Activated CD4-positive, CD25-positive, alpha-beta regulatory T cell treated with anti-CD3 and anti-CD28 coated beads, Interleukin-2, amount 50 U/mL, for 24 hours (primary cell): ENCODE measurements around the gene SRCAP.
"Not testable (repeated sequence)": the region's sequence is repeated elsewhere in the genome, so short reads cannot be mapped to it uniquely, and the experiment has no call there.

Experiments used
- ATAC-seq, 2 donors: fragments of 150-1000 bp; cut with Tn5 transposase; one replicate each; pipeline ENCODE4 v1.10.0; 2021; ENCODE audit warnings: mild to moderate bottlenecking in 1 of 2, moderate library complexity in 1 of 2

The SRCAP gene

GRCh38 chr16:30699615-30700099, 686 bp downstream of the SRCAP start:
- no peak for ATAC-seq

DNA sequence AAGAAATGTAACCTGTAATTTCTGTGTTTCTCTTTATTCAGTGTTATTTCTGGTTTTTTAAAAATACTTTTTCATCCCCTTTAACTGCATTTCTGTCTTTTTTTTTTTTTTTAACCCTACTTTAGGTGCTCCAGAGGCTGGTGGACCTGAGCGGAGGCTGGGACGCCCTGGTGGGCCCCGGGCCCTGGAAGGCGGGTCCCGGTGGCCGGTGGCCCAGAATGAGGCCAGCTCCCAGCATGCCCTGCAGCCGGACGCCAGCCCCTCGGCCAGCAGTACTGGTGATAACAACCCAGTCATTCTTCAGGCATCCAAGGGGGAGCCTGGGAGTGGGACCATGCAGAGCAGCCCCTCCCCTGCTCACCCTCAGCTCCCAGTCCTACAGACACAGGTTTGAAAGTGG, 1.5 kb downstream of the SRCAP start:
- ATAC-seq: no peak

DNA sequence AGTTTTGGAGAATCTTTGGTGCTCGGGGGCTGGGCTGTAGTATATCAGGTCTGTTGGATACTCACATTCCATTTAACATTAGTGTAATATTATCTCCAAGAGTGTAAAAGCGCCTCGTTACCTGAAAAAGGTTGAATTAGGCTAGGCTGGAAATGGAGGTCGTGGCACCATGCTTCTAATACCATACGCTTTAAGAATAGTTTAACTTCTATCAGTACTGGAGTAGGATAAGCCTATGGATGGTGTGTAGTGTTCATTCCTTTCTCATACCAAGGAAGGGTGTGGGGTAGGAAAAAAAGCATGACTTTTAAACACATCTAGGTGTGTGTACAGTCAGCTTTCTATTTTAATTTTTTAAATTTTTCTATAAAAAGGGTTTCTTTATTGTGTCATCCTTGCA, 2.0 kb downstream of the SRCAP start:
- no peak for ATAC-seq

DNA sequence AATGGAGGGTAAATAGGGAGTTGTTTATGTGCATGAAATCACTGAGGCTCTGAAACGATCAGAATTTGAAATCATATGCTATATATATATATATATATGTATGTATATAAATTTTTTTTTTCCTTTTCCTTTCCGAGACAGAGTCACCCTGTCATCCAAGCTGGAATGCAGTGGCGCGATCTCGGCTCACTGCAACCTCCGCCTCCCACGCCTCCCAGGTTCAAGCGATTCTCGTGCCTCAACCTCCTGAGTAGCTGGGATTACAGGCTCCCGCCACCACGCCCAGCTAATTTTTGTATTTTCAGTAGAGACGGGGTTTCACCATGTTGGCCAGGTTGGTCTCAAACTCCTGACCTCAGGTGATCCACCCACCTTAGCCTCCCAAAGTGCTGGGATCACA, 4.1 kb downstream of the SRCAP start:
- not testable (repeated sequence) for ATAC-seq

- ATAC-seq: no peak
Observed at GRCh38 chr16:30703971-30704370, 5.0 kb downstream of the SRCAP start.

DNA sequence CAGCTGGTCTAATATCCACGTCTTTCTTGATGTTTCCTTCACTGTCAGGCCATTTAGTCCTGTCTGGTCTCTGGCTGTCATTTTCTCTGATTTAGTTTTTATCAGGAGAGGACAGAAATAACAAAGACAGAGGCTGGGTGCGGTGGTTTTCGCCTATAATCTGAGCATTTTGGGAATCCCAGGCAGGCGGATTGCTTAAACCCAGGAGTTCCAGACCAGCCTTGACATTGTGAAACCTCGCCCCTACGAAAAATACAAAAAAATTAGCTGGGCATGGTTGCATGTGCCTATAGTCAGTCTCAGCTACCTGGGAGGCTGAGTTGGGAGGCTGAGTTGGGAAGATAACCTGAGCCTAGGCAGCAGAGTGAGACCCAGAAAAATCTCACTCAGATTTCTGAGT, 7.1 kb downstream of the SRCAP start:
- no peak for ATAC-seq

DNA sequence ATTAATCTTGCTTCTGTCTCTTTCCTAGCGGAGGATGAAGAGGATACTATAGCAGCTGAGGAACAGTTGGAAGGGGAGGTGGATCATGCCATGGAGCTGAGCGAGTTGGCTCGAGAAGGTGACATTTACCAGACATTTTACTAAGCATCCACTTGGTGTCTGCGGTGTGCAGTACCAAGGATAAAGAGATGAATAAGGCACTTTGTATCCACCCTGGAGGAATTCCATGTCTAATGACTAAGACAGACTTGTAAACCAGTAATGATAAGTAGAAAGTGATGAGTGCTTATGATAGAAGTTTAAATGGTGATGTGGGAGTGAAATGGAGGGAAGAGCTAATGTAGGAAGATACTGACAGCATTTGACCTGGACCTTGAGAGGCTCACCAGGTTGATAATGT, 12.0 kb downstream of the SRCAP start:
- no peak for ATAC-seq

- no peak for ATAC-seq
Observed at GRCh38 chr16:30711712-30712111, 12.7 kb downstream of the SRCAP start.

DNA sequence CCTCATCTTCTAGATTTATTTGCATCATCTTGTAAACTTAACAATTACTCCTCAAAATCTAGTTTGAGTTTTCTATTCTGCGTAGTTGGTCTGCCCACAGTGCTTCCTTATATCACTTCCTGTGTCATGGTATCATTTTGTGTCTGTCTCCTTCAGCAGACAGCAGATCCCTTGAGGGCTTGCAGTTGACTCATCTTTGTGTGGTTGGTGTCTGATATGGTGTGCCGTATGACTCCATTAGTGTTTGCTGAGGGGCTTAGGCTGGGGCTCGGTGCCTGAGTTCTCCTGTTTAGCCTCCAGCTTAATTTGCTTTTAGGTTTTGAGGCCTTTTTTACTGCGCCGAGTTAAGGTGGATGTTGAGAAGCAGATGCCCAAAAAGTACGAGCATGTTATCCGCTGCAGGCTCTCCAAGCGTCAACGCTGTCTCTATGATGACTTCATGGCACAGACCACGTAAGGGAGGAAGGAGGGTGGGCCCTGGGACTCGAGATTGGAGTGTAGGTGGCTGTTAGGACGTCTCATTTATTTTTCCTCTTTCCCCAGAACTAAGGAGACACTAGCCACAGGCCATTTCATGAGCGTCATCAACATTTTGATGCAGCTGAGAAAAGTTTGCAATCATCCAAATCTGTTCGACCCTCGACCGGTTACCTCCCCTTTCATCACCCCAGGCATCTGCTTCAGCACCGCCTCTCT, 16.9 kb downstream of the SRCAP start:
- ATAC-seq: peak; percentile 99 to 100

DNA sequence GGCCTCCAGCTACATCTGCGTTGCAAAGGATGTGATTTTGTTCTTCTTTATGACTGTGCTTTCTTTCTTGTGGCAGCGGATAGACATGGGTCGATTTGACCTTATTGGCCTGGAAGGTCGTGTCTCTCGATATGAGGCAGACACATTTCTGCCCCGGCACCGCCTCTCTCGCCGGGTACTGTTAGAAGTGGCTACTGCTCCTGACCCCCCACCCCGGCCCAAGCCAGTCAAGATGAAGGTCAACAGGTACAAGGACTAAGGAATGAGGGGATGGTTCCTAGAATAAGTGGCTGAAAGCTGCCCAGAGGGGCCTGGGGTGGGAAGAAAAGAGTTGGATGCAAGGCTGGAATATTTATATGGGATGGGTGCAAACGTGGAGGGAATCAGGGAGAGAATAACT, 21.1 kb downstream of the SRCAP start:
- no peak for ATAC-seq

DNA sequence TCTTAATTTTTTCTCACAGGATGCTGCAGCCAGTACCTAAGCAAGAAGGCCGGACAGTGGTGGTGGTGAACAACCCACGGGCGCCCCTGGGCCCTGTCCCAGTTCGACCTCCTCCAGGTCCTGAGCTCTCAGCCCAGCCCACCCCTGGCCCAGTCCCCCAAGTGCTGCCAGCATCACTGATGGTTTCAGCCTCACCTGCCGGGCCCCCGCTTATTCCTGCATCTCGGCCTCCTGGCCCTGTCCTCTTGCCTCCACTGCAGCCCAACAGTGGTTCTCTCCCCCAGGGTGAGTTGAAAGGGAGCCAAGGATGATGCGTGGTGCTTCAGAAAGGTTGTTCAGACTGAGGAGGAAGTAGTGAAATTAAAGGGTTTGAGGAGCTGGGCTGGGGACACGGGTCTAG, 21.7 kb downstream of the SRCAP start:
- ATAC-seq: no peak

DNA sequence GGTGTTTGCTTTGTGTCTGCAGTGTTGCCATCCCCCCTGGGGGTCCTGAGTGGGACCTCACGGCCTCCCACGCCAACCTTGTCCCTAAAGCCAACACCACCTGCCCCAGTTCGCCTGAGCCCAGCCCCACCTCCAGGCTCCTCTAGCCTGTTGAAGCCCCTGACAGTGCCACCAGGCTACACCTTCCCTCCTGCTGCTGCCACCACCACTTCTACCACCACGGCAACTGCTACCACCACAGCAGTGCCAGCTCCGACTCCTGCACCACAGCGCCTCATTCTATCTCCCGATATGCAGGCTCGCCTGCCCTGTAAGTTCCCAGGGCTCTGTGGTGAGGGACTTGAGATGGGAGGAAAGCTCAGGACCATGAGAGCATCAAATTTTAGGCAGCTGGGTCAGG, 22.2 kb downstream of the SRCAP start:
- no peak for ATAC-seq

GRCh38 chr16:30721606-30722005, 22.6 kb downstream of the SRCAP start:
- no peak for ATAC-seq

DNA sequence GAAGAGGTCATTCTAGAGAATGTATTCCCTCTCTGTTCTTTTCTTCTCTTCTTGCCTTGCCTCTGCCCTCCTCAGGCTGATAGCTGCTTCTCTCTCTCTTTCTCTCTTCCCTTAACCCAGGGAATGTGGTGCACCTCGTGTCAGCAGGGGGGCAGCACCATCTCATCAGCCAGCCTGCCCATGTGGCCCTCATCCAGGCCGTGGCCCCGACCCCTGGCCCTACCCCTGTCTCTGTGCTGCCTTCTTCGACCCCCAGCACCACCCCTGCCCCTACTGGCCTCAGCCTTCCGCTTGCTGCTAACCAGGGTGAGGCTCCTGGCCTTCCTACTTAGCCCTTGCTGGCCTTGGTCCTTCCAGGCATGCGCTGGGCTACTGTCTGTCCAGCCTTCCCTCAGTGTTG, 23.5 kb downstream of the SRCAP start:
- ATAC-seq: no peak

DNA sequence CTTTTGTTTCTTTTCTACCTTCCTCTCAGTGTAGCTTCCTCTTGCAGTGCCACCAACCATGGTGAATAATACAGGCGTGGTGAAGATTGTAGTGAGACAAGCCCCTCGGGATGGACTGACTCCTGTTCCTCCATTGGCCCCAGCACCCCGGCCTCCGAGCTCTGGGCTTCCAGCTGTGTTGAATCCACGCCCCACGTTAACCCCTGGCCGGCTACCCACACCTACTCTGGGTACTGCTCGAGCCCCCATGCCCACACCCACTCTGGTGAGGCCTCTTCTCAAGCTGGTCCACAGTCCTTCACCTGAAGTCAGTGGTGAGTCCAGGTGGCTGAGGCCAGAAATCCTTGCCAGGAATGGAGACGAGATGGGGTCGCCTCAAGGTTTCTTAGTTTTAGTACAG, 23.9 kb downstream of the SRCAP start:
- ATAC-seq: no peak

- ATAC-seq: no peak
Observed at GRCh38 chr16:30723725-30724355, 24.9 kb downstream of the SRCAP start.

- no peak for ATAC-seq
Observed at GRCh38 chr16:30724641-30725417, 25.9 kb downstream of the SRCAP start.

GRCh38 chr16:30725418-30725792, 26.4 kb downstream of the SRCAP start:
- no peak for ATAC-seq

- ATAC-seq: no peak
Observed at GRCh38 chr16:30728321-30728720, 29.4 kb downstream of the SRCAP start.

- ATAC-seq: no peak
Observed at GRCh38 chr16:30728899-30729672, 30.1 kb downstream of the SRCAP start.

- peak in 1 of 2 donors; percentile 51 for ATAC-seq
Observed at GRCh38 chr16:30731411-30731810, 32.4 kb downstream of the SRCAP start.

- ATAC-seq: no peak
Observed at GRCh38 chr16:30736995-30737793, 38.2 kb downstream of the SRCAP start.
